Mucosa of rectum (tissue), 2 donors: Measurements from ENCODE around the gene VAV3.

ENCODE experiments used
- H3K27ac ChIP-seq, 2 donors: one replicate each; pipeline ENCODE4 v1.7.0; 2013; ENCODE audit warnings: inconsistent platforms in 2 of 2, low read depth in 2 of 2, low read length in 2 of 2
- H3K27me3 ChIP-seq, 2 donors: one replicate each; pipeline ENCODE4 v1.7.0; 2013; ENCODE audit warnings: low read length in 2 of 2; ENCODE audit not compliant: control insufficient read depth in 2 of 2, insufficient read depth in 2 of 2
- H3K36me3 ChIP-seq, 2 donors: one replicate each; pipeline ENCODE4 v1.7.0; 2013; ENCODE audit warnings: low read length in 2 of 2; ENCODE audit not compliant: control insufficient read depth in 2 of 2, insufficient read depth in 2 of 2
- H3K4me1 ChIP-seq, 2 donors: one replicate each; pipeline ENCODE4 v1.7.0; 2013; ENCODE audit warnings: low read length in 2 of 2, mild to moderate bottlenecking in 1 of 2; ENCODE audit not compliant: control insufficient read depth in 2 of 2, insufficient read depth in 2 of 2
- H3K4me3 ChIP-seq, 2 donors: one replicate each; pipeline ENCODE4 v1.7.0; 2013; ENCODE audit warnings: low read length in 2 of 2
- H3K9ac ChIP-seq, 2 donors: one replicate each; pipeline ENCODE4 v1.7.0; 2013; ENCODE audit warnings: low read length in 2 of 2, low read depth in 1 of 2, mild to moderate bottlenecking in 1 of 2
- H3K9me3 ChIP-seq, 2 donors: one replicate each; pipeline ENCODE4 v1.7.0; 2013; ENCODE audit warnings: low read length in 2 of 2; ENCODE audit not compliant: control insufficient read depth in 2 of 2
- donor health status: healthy.
- donor health status: Normal muscosa, but diverticular disease.

Gene VAV3

DNA sequence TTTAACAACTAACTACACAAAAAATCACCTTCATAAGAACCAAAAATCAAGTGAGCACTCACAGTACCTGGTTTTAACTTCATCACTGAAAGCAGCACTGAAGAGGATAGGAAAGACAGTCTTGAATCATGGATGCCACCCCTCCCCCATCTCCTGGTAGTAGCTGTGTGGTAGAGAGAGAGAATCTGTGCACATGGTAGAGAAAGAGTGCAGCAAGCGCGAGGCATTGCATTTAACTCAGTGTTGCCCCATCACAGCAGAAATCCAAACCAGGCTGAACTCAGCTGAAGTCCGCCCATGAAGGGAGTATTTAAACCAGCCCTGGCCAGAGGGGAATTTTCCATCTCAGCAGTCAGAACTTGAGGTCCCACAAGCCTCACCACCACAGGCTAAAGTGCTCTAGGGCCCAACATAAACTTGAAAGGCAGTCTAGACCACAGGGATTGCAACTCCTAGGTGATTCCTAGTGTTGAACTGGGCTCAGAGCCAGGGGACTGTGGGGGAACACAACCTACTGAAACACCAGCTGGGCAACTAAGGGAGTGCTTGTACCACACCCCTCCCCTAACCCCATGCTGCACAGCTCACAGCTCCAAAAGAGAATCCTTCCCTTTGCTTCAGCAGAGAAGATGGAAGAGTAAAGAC, 38.4 kb downstream of the VAV3 start:
- Histone ChIP-seq H3K9ac (no peak overlapping the region), H3K4me1 (no peaks in the 10 kb centered on the region), H3K27me3 (no peaks in the 10 kb centered on the region), H3K9me3 (no peaks in the 10 kb centered on the region), H3K36me3 (no peaks in the 10 kb centered on the region), H3K4me3 (no peak overlapping the region), H3K27ac (no peak overlapping the region)

GRCh38 chr1:107925565-107925964, 39.4 kb downstream of the VAV3 start:
- no peak overlapping the region for H3K27ac ChIP-seq
- no peaks in the 10 kb centered on the region for H3K9me3 ChIP-seq
- H3K9ac ChIP-seq = no peak overlapping the region
- no peaks in the 10 kb centered on the region for H3K4me1 ChIP-seq
- no peaks in the 10 kb centered on the region for H3K36me3 ChIP-seq
- H3K27me3 ChIP-seq = no peaks in the 10 kb centered on the region
- no peak overlapping the region for H3K4me3 ChIP-seq

DNA sequence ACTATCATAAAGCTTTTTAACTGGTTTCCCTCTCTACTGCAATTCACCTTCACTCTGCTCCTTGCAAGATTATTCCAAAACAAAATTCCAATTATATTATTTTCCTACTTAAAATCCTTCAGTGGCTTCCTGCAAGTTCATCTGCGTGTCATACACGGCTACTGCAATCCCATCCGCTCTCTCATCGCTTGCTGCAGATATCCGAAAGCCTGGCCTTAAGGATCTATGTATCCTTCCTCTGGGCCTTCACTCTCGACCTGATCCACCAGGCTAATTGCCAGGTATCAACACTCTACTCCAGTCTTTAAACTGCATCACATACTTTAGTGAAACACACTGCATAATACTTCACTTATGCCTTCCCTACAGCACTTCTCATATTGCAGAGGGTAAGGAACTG, 44.0 kb downstream of the VAV3 start:
- Histone ChIP-seq H3K4me3 (no peak overlapping the region), H3K27ac (no peak overlapping the region), H3K9me3 (no peaks in the 10 kb centered on the region), H3K36me3 (no peaks in the 10 kb centered on the region), H3K27me3 (no peaks in the 10 kb centered on the region), H3K4me1 (no peaks in the 10 kb centered on the region), H3K9ac (no peak overlapping the region)

DNA sequence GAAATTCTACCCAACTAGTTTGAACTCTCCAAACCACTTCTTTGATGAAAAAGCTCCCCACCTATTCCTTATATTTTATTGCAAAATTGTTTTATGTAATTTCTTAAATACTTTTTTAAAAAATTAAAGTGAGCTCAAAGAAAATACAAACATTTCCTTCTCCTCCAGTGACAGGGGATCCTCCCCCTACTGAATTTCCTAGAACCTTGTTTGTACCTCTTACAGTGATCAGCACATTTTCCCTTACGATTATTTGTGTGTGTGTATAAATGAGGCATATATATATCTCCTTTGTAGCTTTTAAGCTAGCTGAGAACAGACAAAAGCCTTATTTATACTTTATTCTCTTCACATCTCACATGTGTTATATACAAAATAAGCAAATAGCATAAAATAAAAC, 44.4 kb downstream of the VAV3 start:
- H3K9me3 ChIP-seq = no peaks in the 10 kb centered on the region
- no peaks in the 10 kb centered on the region for H3K27me3 ChIP-seq
- no peaks in the 10 kb centered on the region for H3K4me1 ChIP-seq
- H3K4me3 ChIP-seq = no peak overlapping the region
- no peaks in the 10 kb centered on the region for H3K36me3 ChIP-seq
- no peak overlapping the region for H3K9ac ChIP-seq
- no peak overlapping the region for H3K27ac ChIP-seq

DNA sequence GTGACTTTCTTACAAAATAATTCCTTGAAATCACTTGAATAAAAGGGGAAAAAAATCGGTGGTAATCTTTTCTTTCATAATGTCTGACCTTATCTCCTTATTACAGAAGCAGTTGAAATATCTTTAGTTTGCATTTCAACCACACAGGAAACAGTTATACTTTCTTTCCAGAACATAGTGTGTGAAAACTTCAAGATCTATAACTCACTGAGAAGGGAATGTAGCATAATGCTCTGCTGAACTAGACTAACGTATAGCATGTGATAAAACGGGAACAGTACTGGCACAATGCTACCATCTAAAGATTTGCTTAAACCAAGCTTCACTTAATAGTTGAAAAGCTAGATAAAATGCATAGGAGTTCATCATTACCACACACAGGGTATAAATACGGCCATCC, 45.0 kb downstream of the VAV3 start:
- Histone ChIP-seq H3K4me1 (no peaks in the 10 kb centered on the region), H3K9me3 (no peaks in the 10 kb centered on the region), H3K4me3 (no peak overlapping the region), H3K27ac (no peak overlapping the region), H3K27me3 (no peaks in the 10 kb centered on the region), H3K36me3 (no peaks in the 10 kb centered on the region), H3K9ac (no peak overlapping the region)

DNA sequence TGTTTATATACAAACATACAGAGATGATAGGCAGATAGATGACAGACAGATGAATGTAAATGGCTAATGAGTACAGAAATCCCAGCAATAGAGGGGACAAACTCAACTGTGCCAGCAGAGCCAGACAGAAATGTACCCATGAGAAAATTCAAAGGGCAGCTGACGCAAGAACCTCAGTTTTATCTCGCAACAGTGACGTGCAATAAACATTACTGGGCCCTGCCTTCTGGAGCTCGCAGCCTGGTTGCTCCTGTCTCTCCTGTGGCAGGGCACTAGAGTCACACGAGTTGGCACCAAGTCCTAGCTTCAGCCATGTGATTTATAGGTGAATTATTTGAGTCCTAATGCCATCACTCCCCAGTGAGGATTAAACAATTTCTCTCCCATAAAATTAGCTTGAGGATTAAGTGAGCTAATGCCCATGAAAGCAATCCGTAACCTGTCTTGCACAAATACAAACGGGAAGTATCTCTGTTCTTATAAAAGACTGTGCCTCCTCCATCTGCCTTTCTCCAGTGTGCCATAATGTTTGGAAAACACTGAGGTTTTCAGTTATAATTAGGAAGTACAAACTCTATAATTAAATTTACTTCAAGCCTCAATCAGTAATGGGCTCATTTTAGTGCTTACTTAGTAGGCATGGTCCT, 50.7 kb downstream of the VAV3 start:
- Histone ChIP-seq H3K9me3 (no peaks in the 10 kb centered on the region), H3K4me1 (no peaks in the 10 kb centered on the region), H3K36me3 (no peaks in the 10 kb centered on the region), H3K27me3 (no peaks in the 10 kb centered on the region), H3K27ac (no peak overlapping the region), H3K4me3 (no peak overlapping the region), H3K9ac (no peak overlapping the region)

- Histone ChIP-seq H3K4me1 (no peaks in the 10 kb centered on the region), H3K27ac (no peak overlapping the region), H3K27me3 (no peaks in the 10 kb centered on the region), H3K9ac (no peak overlapping the region), H3K9me3 (no peaks in the 10 kb centered on the region), H3K36me3 (no peaks in the 10 kb centered on the region), H3K4me3 (no peak overlapping the region)
Observed at GRCh38 chr1:107912656-107913055, 52.3 kb downstream of the VAV3 start.

DNA sequence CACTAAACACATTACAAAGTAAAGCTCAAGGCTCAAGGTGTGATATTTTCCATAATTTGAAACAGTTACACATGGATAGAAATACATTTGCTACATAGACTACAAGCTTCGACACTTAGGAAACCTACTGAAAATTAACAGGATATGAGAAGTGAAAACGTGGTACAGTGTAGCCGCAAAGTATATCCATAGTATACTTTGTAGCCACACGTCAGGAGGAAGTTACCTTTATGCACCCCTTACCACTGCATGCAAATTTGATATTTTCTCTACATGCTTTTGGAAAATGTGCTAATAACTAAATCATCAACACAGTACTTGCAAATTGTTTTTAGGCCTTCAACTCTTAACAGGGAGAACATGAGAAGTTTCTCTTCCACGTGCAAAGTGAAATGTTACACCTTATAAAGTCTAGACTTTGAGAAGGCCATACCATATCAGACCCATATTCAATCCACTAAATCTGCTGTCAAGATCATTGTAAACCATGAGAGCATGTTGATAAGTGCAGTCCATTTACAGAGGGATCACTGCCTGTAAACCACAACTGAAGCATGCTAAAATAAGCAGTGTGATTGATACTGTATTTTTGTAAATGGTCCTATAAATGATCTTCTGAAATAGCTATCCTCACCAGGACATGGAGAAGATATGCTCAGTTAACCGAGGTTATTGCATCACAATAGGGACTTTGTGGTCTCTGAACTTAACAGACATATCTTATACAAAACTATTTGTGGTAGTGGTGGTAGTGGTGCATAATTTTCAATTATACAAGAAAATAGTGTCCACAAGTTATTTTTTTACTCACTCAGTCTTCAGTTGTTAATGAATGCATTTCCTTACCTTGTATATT, 64.7 kb downstream of the VAV3 start:
- no peaks in the 10 kb centered on the region for H3K36me3 ChIP-seq
- H3K27me3 ChIP-seq = no peaks in the 10 kb centered on the region
- H3K27ac ChIP-seq = no peak overlapping the region

DNA sequence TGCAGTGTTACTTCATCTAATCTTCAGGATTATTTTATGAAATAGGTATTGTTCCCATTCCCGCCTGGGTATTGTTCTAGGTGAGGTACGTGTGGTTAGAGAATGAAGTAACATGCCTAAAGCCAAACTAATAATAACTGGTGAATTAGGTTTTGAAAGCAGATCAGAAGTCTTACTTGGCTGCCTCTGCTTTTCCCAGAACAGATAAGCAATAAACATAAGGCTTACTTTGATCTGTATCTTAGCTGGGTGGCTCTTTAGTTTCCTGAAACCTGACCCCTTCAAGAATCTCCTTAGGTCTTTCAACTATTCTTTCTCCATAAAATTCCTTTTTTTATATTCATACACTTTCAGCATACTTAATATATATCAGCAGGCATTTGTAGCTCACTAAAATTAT, 65.3 kb downstream of the VAV3 start:
- Histone ChIP-seq H3K27me3 (no peaks in the 10 kb centered on the region), H3K36me3 (no peaks in the 10 kb centered on the region), H3K4me3 (no peak overlapping the region), H3K9me3 (no peaks in the 10 kb centered on the region), H3K9ac (no peak overlapping the region), H3K4me1 (peaks cover 0 to 2% of the 10 kb centered on the region in 2 donors), H3K27ac (no peak overlapping the region)

More for the DNA sequence above, 64.7 kb downstream of the VAV3 start:
- H3K9ac ChIP-seq = no peak overlapping the region
- H3K9me3 ChIP-seq = no peaks in the 10 kb centered on the region
- H3K4me3 ChIP-seq = no peak overlapping the region
- peaks cover 0 to 2% of the 10 kb centered on the region in 2 donors for H3K4me1 ChIP-seq
